Immature natural killer cell (primary cell): ENCODE data around the gene MRPL16. TPM values are rescaled to one million over a fixed set of nuclear protein-coding genes. Genes with fewer than 3 reads are reported as not detected.

Source experiments
- DNase-seq, 3 donors: peaks; one replicate each; pipeline ENCODE4 v3.0.0; 2022; ENCODE audit warnings: mixed read lengths in 1 of 3
- H3K27ac Mint-ChIP-seq, 6 donors: one replicate each; pipeline ENCODE4 v1.8.0; 2020; ENCODE audit warnings: mixed read lengths in 6 of 6, mild to moderate bottlenecking in 5 of 6, inconsistent platforms in 4 of 6, moderate library complexity in 3 of 6
- H3K27me3 Mint-ChIP-seq, 3 donors: one replicate each; pipeline ENCODE4 v1.8.0; 2020 to 2021; ENCODE audit warnings: low read depth in 3 of 3, mild to moderate bottlenecking in 3 of 3, mixed read lengths in 3 of 3, moderate library complexity in 3 of 3, inconsistent platforms in 1 of 3
- H3K36me3 Mint-ChIP-seq, 3 donors: one replicate each; pipeline ENCODE4 v1.8.0; 2020; ENCODE audit warnings: mixed read lengths in 3 of 3, inconsistent platforms in 2 of 3, mild to moderate bottlenecking in 2 of 3
- H3K4me1 Mint-ChIP-seq, 2 donors: one replicate each; pipeline ENCODE4 v1.8.0; 2020; ENCODE audit warnings: inconsistent platforms in 2 of 2, mild to moderate bottlenecking in 2 of 2, mixed read lengths in 2 of 2, moderate library complexity in 1 of 2
- H3K4me3 Mint-ChIP-seq, 5 donors: one replicate each; pipeline ENCODE4 v1.8.0; 2020; ENCODE audit warnings: mild to moderate bottlenecking in 5 of 5, mixed read lengths in 5 of 5, inconsistent platforms in 3 of 5, moderate library complexity in 3 of 5
- H3K9me3 Mint-ChIP-seq, 6 donors: one replicate each; pipeline ENCODE4 v1.8.0; 2020; ENCODE audit warnings: mild to moderate bottlenecking in 6 of 6, mixed read lengths in 6 of 6, inconsistent platforms in 4 of 6, moderate library complexity in 3 of 6
- polyA plus RNA-seq, 3 donors: library from polyadenylated mRNA; unstranded; fragments of 300-500 nt; fragmentation: Illumina TruSeq; gene quantifications; one replicate each; pipeline ENCODE4 v1.2.3, GENCODE V29; 2021

Gene MRPL16
- polyA plus RNA-seq, 3 donors from 2014 or later, result 64.1 to 77.5 (median 68.7) TPM

DNA sequence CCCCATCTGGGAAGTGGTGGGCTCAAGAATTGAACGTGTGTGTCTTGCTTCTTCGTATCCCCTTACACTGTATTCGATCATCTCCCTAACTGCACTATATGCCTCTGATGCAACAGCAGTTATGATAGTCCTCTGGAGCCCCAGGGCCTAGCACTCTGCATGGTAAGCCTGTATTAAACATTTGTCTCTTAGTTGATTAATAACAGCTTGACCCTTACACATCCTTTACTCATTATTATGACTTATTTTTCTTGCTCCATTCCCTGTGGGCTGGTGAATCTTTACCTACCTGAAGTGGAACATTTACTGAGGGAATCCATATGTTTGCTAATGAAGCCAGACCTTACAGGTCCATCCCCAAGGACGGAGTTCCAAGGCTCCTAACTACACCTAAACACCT lies 49.8 kb downstream of the MRPL16 start:
- no peaks in the 10 kb centered on the region for H3K9me3 Mint-ChIP-seq
- peaks cover 0 to 5% (median 0%) of the 10 kb centered on the region in 3 donors for H3K36me3 Mint-ChIP-seq
- H3K27me3 Mint-ChIP-seq, result peaks cover 2 to 3% (median 2%) of the 10 kb centered on the region in 3 donors
- no peak for DNase-seq
- peak overlapping the region in 1 of 6 donors; percentile 70 for H3K27ac Mint-ChIP-seq
- peaks cover 26 to 29% of the 10 kb centered on the region in 2 donors for H3K4me1 Mint-ChIP-seq
- no peak overlapping the region for H3K4me3 Mint-ChIP-seq

DNA sequence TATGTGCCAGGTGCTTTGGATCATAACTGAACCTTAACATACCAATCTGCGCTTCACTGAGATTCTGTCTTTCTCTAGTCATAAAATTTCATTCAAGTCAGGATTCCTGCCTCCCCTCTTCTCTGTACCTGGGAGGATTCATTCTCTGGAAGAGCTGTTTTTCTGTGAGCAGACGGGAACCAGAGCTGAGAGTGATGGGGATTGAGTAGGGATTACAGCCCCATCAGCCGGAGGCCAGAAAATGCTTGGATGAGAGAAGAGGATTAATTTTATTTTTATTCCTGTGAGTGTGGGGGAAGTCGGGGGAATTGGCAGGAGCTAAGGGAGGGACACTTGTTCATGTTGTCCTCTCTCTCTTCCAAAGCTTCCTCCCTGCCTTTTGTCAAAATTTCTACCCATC lies 50.7 kb downstream of the MRPL16 start:
- Mint-ChIP-seq H3K27me3 (peaks cover 2 to 3% (median 2%) of the 10 kb centered on the region in 3 donors), H3K9me3 (no peaks in the 10 kb centered on the region), H3K27ac (no peak overlapping the region), H3K4me1 (peaks cover 23 to 26% of the 10 kb centered on the region in 2 donors), H3K36me3 (peaks cover 0 to 5% (median 0%) of the 10 kb centered on the region in 3 donors), H3K4me3 (no peak overlapping the region)
- DNase-seq, result no peak

DNA sequence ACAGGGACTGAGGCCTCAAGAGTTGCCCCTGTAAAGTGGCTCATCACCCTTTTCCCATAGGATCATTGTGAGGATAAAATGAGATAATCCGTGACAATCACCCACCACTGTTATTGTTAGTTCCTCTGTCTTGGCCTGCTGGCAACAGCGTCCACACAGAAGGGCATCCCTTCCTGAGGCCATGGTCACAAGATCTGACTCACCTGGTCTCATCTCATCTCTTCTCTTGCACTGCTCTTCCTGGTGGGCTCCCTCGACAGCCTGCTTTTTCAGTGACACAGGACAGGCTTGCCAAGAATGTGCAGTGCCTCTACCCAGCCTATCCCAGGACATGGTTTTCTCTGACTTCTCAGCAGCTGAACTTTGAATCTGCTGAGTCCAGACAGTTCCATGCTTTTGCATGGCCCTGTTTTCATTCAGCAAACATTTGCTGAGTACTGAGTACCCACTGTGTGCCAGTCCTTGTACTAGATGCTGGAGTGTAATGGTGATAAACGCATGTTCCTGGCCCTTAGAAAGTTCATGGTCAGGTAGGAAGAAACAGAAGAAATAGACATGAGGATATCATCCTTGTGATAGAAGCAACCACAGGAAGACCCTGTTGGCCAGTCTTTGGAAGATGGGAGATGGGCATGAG lies 52.1 kb downstream of the MRPL16 start:
- H3K27ac Mint-ChIP-seq, result no peak overlapping the region

DNA sequence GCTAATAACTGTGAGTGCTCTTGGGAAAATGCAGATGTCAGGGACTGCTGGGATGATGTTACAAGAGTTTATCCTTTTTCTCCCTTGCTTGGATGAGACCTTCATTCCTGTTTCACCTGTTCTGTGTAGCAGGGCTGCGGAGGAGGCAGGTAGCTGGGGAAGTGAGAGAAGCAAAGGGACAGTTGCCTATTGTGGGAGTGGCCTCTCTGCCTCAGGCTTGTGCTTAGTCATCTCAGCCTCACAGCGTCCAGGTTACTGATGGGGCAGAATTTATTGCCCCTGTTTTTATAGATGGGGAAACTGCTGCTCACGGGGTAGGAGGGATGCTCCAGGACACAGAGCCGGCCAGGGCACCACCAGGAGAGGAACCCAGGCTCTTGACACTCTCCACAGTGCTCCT lies 53.7 kb downstream of the MRPL16 start:
- H3K4me1 Mint-ChIP-seq, result peaks cover 29 to 38% of the 10 kb centered on the region in 2 donors
- peaks cover 2 to 5% (median 3%) of the 10 kb centered on the region in 3 donors for H3K27me3 Mint-ChIP-seq
- H3K36me3 Mint-ChIP-seq, result no peaks in the 10 kb centered on the region
- no peak for DNase-seq
- H3K4me3 Mint-ChIP-seq, result peak overlapping the region; percentile 80 to 91 (median 86)
- peak overlapping the region; percentile 17 to 84 (median 63) for H3K27ac Mint-ChIP-seq
- no peaks in the 10 kb centered on the region for H3K9me3 Mint-ChIP-seq

More for the DNA sequence above, 52.1 kb downstream of the MRPL16 start:
- no peak for DNase-seq
- Mint-ChIP-seq H3K27me3 (peaks cover 3 to 5% (median 5%) of the 10 kb centered on the region in 3 donors), H3K4me1 (peaks cover 29 to 38% of the 10 kb centered on the region in 2 donors), H3K36me3 (peaks cover 0 to 5% (median 0%) of the 10 kb centered on the region in 3 donors), H3K4me3 (no peak overlapping the region), H3K9me3 (no peaks in the 10 kb centered on the region)

DNA sequence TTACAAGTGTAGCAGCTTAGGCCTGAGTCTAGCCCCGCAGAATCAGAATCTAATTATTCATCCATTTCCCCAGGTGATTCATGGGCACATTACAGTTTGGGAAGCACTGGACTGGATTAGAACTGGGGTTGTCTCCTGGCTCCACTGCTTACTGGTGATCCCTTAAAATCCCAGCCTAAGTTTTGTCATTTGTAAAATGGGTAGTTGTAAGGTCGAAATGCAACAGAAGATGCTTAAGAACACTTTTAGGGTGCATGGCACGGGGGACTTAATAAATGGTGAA lies 54.1 kb downstream of the MRPL16 start:
- Mint-ChIP-seq H3K4me1 (peaks cover 29 to 38% of the 10 kb centered on the region in 2 donors), H3K27ac (peak overlapping the region in 5 of 6 donors; percentile 29 to 84 (median 71)), H3K27me3 (peaks cover 2 to 5% (median 3%) of the 10 kb centered on the region in 3 donors), H3K9me3 (no peaks in the 10 kb centered on the region), H3K4me3 (peak overlapping the region; percentile 80 to 91 (median 86)), H3K36me3 (no peaks in the 10 kb centered on the region)
- DNase-seq, result no peak

Other genes starting within 250 kb of the MRPL16 start
- gene OSBP, start 195.0 kb downstream of the MRPL16 start, polyA plus RNA-seq, result 10 to 100 TPM; 14.7 to 22.2 (median 19.0) TPM
- gene PATL1, start 141.7 kb downstream of the MRPL16 start, polyA plus RNA-seq, result 1 to 10 TPM; 2.2 to 6.2 (median 2.4) TPM
- gene OR10V1, start 96.9 kb downstream of the MRPL16 start, polyA plus RNA-seq, result not detected
- 1 to 10 TPM; 3.1 to 9.6 (median 7.0) TPM for gene STX3, start 55.4 kb downstream of the MRPL16 start, polyA plus RNA-seq
- not detected for gene CBLIF, start 34.7 kb upstream of the MRPL16 start, polyA plus RNA-seq
- gene TCN1, start 55.7 kb upstream of the MRPL16 start, polyA plus RNA-seq, result not detected
- gene OOSP3, start 68.0 kb upstream of the MRPL16 start, polyA plus RNA-seq, result not detected
- gene OOSP1, start 127.7 kb upstream of the MRPL16 start, polyA plus RNA-seq, result not detected
- not detected for gene OOSP4A, start 153.3 kb upstream of the MRPL16 start, polyA plus RNA-seq
- gene OOSP4B, start 206.4 kb upstream of the MRPL16 start, polyA plus RNA-seq, result not detected
- not detected for gene OOSP2, start 229.6 kb upstream of the MRPL16 start, polyA plus RNA-seq
- under 1 TPM in 1 of 3 donors, not detected in 2; 0.71 TPM for gene MS4A3, start 245.9 kb upstream of the MRPL16 start, polyA plus RNA-seq